H1 (cell line): Measurements from ENCODE around the gene RHD. TPM values are rescaled to one million over a fixed set of nuclear protein-coding genes. Genes with fewer than 3 reads are reported as not detected.

ENCODE experiments used
- CEBPB ChIP-seq: IDR thresholded peaks from 2 replicates; pipeline ENCODE4 v1.6.1; 2012; ENCODE audit warnings: low read depth, low read length
- PHF8 ChIP-seq: fragments of 200-600 bp; sonication (generic); conservative IDR thresholded peaks from 2 replicates; pipeline ENCODE4 v1.7.1; 2012; ENCODE audit warnings: low read depth, mild to moderate bottlenecking, inconsistent platforms, low read length, moderate library complexity
- POLR2A ChIP-seq, 2 experiments: IDR thresholded peaks; 1 replicate in 1 of 2; 2 replicates in 1 of 2; pipeline ENCODE4 v1.6.1; 2011; ENCODE audit warnings: low read depth in 2 of 2, low read length in 2 of 2, mild to moderate bottlenecking in 2 of 2; ENCODE audit errors: control extremely low read depth in 1 of 2
- polyA plus RNA-seq, 7 experiments: library from polyadenylated mRNA; depleted of rRNA in 3 of 7; stranded (reverse) in 5 of 7; unstranded in 2 of 7; fragments of >200 nt in 5 of 7; fragments of 200-250 nt in 2 of 7; gene quantifications; 1 replicate in 5 of 7; 2 replicates in 1 of 7; 4 replicates in 1 of 7; pipeline versions ENCODE4 v1.2.1 to v1.2.3, GENCODE V29; 2011 to 2013; ENCODE audit warnings: missing spikeins in 2 of 7, mixed read lengths in 2 of 7
- total RNA-seq: library from RNA; stranded (reverse); fragmentation: NEBNext Ultra II Directional; extraction: Animal tissue kit (Norgen Biotek cat#: 25700); gene quantifications from 2 replicates; pipeline ENCODE4 v1.2.1, GENCODE V29; 2021

The RHD gene
- total and polyA plus RNA-seq, 2 of the 8 experiments (the other 6 are each of a cell fraction or from before 2014, with no cell fraction given), result 0.21 TPM; not detected in 1

DNA sequence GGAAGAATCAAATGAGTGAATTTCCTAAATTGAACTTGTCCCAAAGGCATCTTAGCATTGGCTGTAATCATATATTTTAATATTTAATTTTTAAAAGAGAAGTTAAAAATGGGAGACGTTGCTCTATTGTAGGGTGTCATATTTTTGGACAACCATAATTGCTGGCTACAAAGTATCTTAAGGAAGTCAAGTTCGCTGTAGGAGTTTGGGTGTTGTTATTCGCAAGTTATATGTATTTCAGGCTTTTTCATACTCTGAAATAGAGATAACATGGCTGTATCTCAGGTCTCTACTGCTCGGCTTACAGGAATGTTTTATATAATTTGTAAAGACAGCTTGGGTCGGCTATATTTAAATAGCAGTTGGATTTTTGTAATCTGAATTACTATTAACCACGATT, 66.7 kb downstream of the RHD start (continued):
- TF ChIP-seq PHF8, result no peak
- no peak for TF ChIP-seq CEBPB
- TF ChIP-seq POLR2A (IDR thresholded peaks at IDR 0.05; ENCODE audit: control extremely low read depth in 1 of 2, low read depth in 2 of 2, low read length in 2 of 2), result no peak
